ENCODE data around the gene JCHAIN. TPM values are rescaled to one million over a fixed set of nuclear protein-coding genes. Genes with fewer than 3 reads are reported as not detected.
A peak's percentile ranks its signal among the peaks of the same experiment; 100 is the strongest.

JCHAIN gene
- total and polyA plus RNA-seq, 2 experiments from 2014 or later: 2.3 to 4.9 TPM

- H3K27ac ChIP-seq: no peak overlapping the region
- H2AFZ ChIP-seq: no peak overlapping the region
- no peak overlapping the region for H3K4me3 ChIP-seq
- no peaks in the 10 kb centered on the region for H3K9me2 ChIP-seq (ENCODE audit: insufficient read depth)
- H3K4me2 ChIP-seq (ENCODE audit: unreplicated experiment): no peak overlapping the region
- H3F3A ChIP-seq (ENCODE audit: insufficient read depth): no peaks in the 10 kb centered on the region
- peaks cover 5% of the 10 kb centered on the region; the same call in 1 of the 2 replicates for H3K27me3 ChIP-seq (replicated peaks; ENCODE audit: insufficient read depth)
- H3K79me2 ChIP-seq (ENCODE audit: insufficient read depth): no peaks in the 10 kb centered on the region
- in situ Hi-C loops (cut with MboI): loop anchor here (25.0 kb wide), 1 partner anchor 1093 kb away; no protein-coding TSS in a partner anchor
- TF ChIP-seq EZH2phosphoT487 (IDR thresholded peaks at IDR 0.05; ENCODE audit: insufficient read depth, low read depth): no peak
- no peak for TF ChIP-seq EZH2 (IDR thresholded peaks at IDR 0.05; ENCODE audit: insufficient read depth, poor library complexity, severe bottlenecking)
- H3K9me3 ChIP-seq (ENCODE audit: low read depth): no peaks in the 10 kb centered on the region
- no peaks in the 10 kb centered on the region for H3K4me1 ChIP-seq (ENCODE audit: insufficient read depth)
- H3K9ac ChIP-seq: no peak overlapping the region
- DNase-seq: no peak
- H4K20me1 ChIP-seq (ENCODE audit: insufficient read depth): no peaks in the 10 kb centered on the region
- 59 to 67% methylated on average over 2 of the region's 2 CpGs for WGBS, 2 experiments (ENCODE audit: low coverage in 1 of 2, low lambda C conversion rate in 2 of 2, missing lambda C conversion rate in 2 of 2)
- H3K36me3 ChIP-seq (ENCODE audit: low read depth): no peaks in the 10 kb centered on the region
Observed at GRCh38 chr4:70619778-70620177, 46.5 kb downstream of the JCHAIN start.

- Histone ChIP-seq H3K79me2 (ENCODE audit: insufficient read depth) (no peaks in the 10 kb centered on the region), H3F3A (ENCODE audit: insufficient read depth) (no peaks in the 10 kb centered on the region), H3K9me2 (ENCODE audit: insufficient read depth) (no peaks in the 10 kb centered on the region), H3K9me3 (ENCODE audit: low read depth) (no peaks in the 10 kb centered on the region), H3K27ac (no peak overlapping the region), H3K4me1 (ENCODE audit: insufficient read depth) (no peaks in the 10 kb centered on the region), H3K4me2 (ENCODE audit: unreplicated experiment) (no peak overlapping the region), H3K27me3 (replicated peaks; ENCODE audit: insufficient read depth) (peaks cover 5% of the 10 kb centered on the region; the same call in 1 of the 2 replicates), H2AFZ (no peak overlapping the region), H3K9ac (no peak overlapping the region), H4K20me1 (ENCODE audit: insufficient read depth) (no peaks in the 10 kb centered on the region), H3K36me3 (ENCODE audit: low read depth) (no peaks in the 10 kb centered on the region), H3K4me3 (no peak overlapping the region)
- WGBS, 2 experiments (ENCODE audit: low coverage in 1 of 2, low lambda C conversion rate in 2 of 2, missing lambda C conversion rate in 2 of 2): 71 to 82% methylated on average over 4 of the region's 4 CpGs
- TF ChIP-seq EZH2phosphoT487 (IDR thresholded peaks at IDR 0.05; ENCODE audit: insufficient read depth, low read depth): no peak
- no peak for TF ChIP-seq EZH2 (IDR thresholded peaks at IDR 0.05; ENCODE audit: insufficient read depth, poor library complexity, severe bottlenecking)
- in situ Hi-C loops (cut with MboI): loop anchor here (25.0 kb wide), 1 partner anchor 1093 kb away; no protein-coding TSS in a partner anchor
- DNase-seq: no peak
Observed at GRCh38 chr4:70619288-70619687, 47.0 kb downstream of the JCHAIN start.

GRCh38 chr4:70614184-70614555 is 52.1 kb downstream of the JCHAIN start:
- WGBS, 2 experiments (ENCODE audit: low coverage in 1 of 2, low lambda C conversion rate in 2 of 2, missing lambda C conversion rate in 2 of 2): 39 to 42% methylated on average over 3 of the region's 3 CpGs
- no peaks in the 10 kb centered on the region for H3F3A ChIP-seq (ENCODE audit: insufficient read depth)
- peak overlapping the region; percentile 75 for H2AFZ ChIP-seq
- H3K4me3 ChIP-seq: peak overlapping the region; percentile 65
- H3K79me2 ChIP-seq (ENCODE audit: insufficient read depth): no peaks in the 10 kb centered on the region
- peak overlapping the region; percentile 76 for H3K4me2 ChIP-seq (ENCODE audit: unreplicated experiment)
- in situ Hi-C loops (cut with MboI): loop anchor here (25.0 kb wide), 1 partner anchor 1098 kb away; no protein-coding TSS in a partner anchor
- DNase-seq: no peak
- H3K9ac ChIP-seq: peak overlapping the region; percentile 18; the same call in 1 of the 2 replicates
- H3K27me3 ChIP-seq (replicated peaks; ENCODE audit: insufficient read depth): peaks cover 5% of the 10 kb centered on the region; the same call in 1 of the 2 replicates
- TF ChIP-seq EZH2 (IDR thresholded peaks at IDR 0.05; ENCODE audit: insufficient read depth, poor library complexity, severe bottlenecking): no peak
- no peak for TF ChIP-seq EZH2phosphoT487 (IDR thresholded peaks at IDR 0.05; ENCODE audit: insufficient read depth, low read depth)
- no peaks in the 10 kb centered on the region for H3K9me2 ChIP-seq (ENCODE audit: insufficient read depth)
- H3K4me1 ChIP-seq (ENCODE audit: insufficient read depth): peaks cover 13% of the 10 kb centered on the region
- no peaks in the 10 kb centered on the region for H3K9me3 ChIP-seq (ENCODE audit: low read depth)
- H3K36me3 ChIP-seq (ENCODE audit: low read depth): no peaks in the 10 kb centered on the region
- H4K20me1 ChIP-seq (ENCODE audit: insufficient read depth): no peaks in the 10 kb centered on the region
- H3K27ac ChIP-seq: no peak overlapping the region

DNA sequence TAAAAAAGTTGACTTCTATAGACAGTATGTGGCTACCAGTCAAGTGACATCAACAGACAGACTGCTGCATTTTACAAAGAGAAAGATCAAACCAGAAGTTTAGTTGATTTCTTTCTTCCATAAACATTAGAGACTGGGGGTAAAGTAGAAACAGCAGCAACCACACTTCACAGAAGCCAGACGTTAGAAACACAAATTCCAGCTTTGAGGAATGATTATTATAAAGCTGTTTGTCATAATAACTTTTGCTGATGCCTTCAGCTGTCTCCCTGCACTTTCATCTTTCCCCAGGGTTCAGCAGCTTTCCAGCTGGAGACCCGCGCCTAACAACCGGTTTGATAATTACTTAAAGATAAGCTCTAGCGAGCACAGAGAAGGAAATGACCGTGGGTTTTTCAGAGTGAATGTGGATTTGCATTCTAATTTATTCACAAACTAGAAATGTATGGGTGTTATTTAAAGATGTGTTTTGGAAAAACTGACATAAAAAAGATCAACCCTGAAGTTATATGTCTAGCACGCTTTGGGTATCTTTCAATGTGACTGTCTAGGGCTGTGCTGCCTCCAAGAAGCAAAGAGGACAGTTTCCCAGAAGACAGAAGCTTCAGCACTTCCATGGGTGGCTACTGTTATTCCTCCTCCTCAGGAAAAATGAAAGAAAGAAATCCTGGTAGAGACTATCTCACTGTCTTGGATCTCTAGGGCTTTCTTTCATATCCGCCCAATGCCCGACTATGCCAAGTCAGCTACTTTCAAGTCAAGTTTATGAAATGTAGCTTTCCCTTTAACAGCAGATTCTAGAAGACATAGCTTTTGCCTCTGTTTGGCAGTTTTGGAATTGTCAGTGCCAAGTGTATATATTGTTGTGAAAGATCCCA is 52.8 kb downstream of the JCHAIN start:
- H3K4me3 ChIP-seq: peak overlapping the region; percentile 65
- peak overlapping the region; percentile 76 for H3K4me2 ChIP-seq (ENCODE audit: unreplicated experiment)
- in situ Hi-C loops (cut with MboI): loop anchor here (25.0 kb wide), 1 partner anchor 1099 kb away; no protein-coding TSS in a partner anchor
- DNase-seq: peak; percentile 32
- peak overlapping the region; percentile 18 for H3K9ac ChIP-seq
- no peaks in the 10 kb centered on the region for H3K36me3 ChIP-seq (ENCODE audit: low read depth)
- H3K4me1 ChIP-seq (ENCODE audit: insufficient read depth): peaks cover 13% of the 10 kb centered on the region
- H3K9me3 ChIP-seq (ENCODE audit: low read depth): no peaks in the 10 kb centered on the region
- no peaks in the 10 kb centered on the region for H3K79me2 ChIP-seq (ENCODE audit: insufficient read depth)
- no peaks in the 10 kb centered on the region for H4K20me1 ChIP-seq (ENCODE audit: insufficient read depth)
- H3F3A ChIP-seq (ENCODE audit: insufficient read depth): no peaks in the 10 kb centered on the region
- TF ChIP-seq EZH2phosphoT487 (IDR thresholded peaks at IDR 0.05; ENCODE audit: insufficient read depth, low read depth) (no peak), EZH2 (IDR thresholded peaks at IDR 0.05; ENCODE audit: insufficient read depth, poor library complexity, severe bottlenecking) (no peak)
- peaks cover 5% of the 10 kb centered on the region; the same call in 1 of the 2 replicates for H3K27me3 ChIP-seq (replicated peaks; ENCODE audit: insufficient read depth)
- peak overlapping the region; percentile 75 for H2AFZ ChIP-seq
- 5 to 6% methylated on average over 9 of the region's 9 CpGs for WGBS, 2 experiments (ENCODE audit: low coverage in 1 of 2, low lambda C conversion rate in 2 of 2, missing lambda C conversion rate in 2 of 2)
- H3K27ac ChIP-seq: no peak overlapping the region
- no peaks in the 10 kb centered on the region for H3K9me2 ChIP-seq (ENCODE audit: insufficient read depth)
